ENCODE results near the gene BCLAF1. TPM values are rescaled to one million over a fixed set of nuclear protein-coding genes. Genes with fewer than 3 reads are reported as not detected.

BCLAF1 gene
- total RNA-seq: 58.4 and 67.3 TPM in 2 replicates

DNA sequence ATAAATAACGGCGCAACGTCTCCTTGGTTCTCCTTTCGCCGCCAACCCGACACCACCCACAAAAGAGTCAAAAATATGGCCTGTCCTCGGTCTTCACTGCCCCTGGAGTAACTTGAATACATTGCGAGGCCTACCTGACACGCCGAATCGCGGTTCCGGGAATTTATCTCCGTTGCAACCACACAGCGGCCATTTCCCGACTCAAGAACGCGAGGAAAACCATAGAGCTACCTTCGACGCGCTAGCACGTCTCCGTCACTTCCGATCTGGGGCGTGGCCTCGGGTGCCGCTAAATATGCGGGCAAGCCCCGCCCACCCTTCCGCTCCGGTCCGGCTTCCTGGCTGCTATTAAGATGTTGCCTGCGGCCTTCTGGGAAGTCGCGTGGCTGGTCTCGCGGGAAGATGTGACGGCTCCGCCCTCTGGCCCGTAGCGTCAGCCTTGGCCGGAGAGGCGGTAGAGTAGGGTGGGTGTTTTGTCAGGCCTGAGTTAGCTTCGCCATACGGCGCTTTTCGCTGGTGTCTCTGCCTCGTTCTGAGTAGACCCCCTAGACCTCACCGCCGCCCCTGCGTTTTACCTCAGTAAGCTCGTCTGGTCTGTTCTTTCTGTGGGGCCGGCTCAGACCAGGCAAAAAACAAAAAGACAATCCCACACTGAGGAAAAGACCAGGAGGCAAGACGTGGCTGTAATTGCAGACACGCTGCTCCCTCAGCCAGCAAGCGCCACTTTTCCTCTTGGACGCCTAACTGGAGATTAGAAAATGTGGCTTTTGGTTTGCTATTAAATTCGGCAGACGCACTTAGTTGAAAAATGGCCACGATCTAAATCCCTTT, at the start of gene BCLAF1:
BCLAF1 (minus strand) TSS at position 268 of the 831 bp plus-strand sequence. CDS start 9,980 bp downstream, outside the sequence.
- DNase-seq (ENCODE audit: low read depth in 2 of 2): peak; percentile 100

DNA sequence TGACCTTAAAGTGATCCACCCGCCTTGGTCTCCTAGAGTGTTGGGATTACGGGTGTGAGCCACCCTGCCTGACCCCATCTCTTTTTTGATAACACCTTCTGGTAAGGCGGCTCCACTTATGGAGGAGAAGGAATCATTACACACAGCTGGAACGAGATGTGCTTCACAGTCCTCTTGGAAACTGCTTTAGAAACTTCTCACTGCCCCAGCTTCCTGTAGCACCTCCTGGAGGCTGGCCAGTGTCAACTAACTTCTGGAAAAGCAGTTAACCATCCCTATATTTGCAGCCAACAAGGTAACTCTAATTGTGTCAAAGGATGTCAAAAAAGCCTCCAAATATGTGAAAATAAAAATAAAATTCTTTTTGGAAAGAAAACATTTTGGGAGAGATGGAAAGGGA, 48.8 kb upstream of the BCLAF1 start:
- DNase-seq (ENCODE audit: low read depth in 2 of 2): no peak

- DNase-seq (ENCODE audit: low read depth in 2 of 2): no peak
Observed at GRCh38 chr6:136337606-136338005, 48.0 kb upstream of the BCLAF1 start.

DNA sequence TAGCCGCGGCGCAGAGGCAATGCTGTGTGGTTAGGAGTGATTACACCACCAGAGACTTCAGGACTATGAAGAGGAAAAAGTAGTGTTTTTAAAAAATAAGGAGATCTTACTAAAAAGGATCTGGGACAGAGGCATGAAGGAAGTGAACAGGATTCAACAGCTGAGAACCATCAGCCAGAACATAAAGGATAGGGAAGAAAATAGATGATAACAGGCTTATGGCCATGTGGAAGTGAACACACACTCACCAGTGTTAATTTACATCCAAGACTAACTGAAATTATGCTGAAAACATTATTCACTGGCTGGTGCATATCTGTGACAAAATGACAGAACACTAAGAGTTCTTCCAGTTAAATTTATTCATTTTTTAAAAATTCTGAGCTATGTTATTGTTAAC, 47.5 kb upstream of the BCLAF1 start:
- DNase-seq (ENCODE audit: low read depth in 2 of 2): no peak

DNA sequence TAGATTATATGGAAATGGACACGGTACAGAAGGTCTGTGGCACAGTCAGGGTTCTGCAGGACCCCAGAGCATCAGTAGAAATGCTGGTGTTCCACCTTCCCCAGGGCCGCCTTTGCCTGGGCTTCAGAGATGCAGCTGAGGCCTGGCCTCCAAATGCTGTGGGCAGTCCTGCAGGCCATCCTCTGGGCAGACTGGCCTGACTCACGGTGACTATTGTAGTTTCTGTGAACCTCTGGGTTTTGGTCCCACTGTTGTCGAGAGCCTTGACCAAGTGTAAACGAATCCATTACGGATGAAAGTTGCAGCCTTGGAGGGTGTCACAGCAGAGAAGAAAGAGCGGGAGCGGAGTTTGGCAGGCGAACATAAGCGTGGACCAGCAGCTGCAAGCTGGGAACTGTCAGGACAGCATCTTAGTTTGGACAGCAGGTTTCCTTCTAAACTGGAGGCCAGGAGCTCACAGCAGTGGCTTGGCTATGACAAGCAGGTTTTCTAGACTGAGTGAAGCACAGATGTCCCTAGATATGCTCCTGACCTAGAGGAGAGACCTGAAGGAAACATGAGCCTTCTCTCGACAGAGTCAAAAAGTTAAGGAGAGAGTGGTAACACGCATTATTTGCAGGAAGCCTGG, 46.2 kb upstream of the BCLAF1 start:
- no peak for DNase-seq (ENCODE audit: low read depth in 2 of 2)

DNA sequence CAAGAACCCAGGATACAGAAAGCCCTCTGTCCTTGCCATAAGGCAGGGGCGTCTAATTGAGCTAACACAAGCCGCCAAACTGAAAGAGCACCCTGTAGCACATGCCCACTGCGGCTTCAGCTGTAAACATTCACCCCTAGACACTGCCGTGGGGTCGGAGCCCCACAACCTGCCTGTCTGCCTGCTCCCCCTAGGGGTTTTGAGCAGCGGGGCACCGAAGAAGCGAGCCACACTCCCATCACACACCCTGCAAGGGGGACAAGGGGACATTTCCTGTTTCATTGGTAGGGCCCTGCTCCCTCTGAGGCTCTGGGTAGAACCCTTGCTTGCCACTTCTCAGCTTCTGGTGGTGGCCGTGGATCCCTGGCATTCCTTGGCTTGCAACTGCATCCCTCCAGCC, 45.2 kb upstream of the BCLAF1 start:
- no peak for DNase-seq (ENCODE audit: low read depth in 2 of 2)

DNA sequence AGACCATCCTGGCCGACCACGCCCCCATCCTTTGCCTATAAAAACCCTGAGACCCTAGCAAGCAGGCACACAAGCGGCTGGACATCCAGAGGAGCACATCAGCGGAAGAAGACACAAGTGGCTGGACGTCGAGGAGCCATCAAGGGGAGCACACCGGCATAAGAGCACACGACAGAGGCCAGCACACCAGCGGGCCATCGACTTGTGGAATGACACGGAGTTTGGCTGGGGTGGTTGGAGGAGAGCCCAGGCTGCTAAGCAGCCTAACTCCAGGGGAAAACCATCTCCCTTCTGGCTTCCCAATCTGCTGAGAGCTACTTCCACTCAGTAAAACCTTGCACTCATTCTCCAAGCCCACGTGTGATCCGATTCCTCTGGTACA, 44.8 kb upstream of the BCLAF1 start:
- DNase-seq (ENCODE audit: low read depth in 2 of 2): no peak

GRCh38 chr6:136333824-136334464, 44.3 kb upstream of the BCLAF1 start:
- DNase-seq (ENCODE audit: low read depth in 2 of 2): no peak

DNA sequence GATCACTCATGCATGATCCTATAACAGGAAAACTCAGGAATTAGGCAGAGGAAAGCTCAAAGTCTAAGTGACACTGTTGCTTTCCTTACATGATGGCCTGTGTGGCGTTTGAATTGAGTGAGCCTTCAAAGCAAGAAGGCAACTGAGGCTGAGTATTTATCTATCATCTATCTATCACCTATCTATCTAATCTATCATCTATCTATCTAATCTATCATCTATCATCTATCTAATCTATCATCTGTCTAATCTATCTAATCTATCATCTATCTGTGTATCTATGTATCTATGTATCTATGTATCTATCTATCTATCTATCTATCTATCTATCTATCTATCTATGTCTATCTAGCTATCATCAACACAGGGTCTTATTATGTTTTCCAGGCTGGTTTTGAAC, 41.8 kb upstream of the BCLAF1 start:
- DNase-seq (ENCODE audit: low read depth in 2 of 2): no peak

DNA sequence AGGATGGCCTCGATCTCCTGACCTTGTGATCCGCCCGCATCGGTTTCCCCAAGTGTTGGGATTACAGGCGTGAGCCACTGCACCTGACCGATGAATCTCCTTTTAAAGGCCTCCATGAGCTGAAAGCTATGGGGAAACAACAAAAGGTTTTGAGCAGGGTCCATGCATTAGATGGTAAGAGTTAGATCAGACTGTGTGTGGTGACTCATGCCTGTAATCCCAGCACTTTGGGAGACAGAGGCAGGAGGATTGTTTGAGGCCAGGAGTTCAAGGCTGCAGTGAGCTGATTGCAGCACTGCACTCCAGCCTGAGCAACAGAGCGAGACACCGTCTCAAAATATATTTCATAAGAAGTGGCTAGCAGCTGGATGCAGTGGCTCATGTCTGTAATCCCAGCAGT, 41.0 kb upstream of the BCLAF1 start:
- DNase-seq (ENCODE audit: low read depth in 2 of 2): no peak

- peak; percentile 26 to 46 for DNase-seq (ENCODE audit: low read depth in 2 of 2)
Observed at GRCh38 chr6:136326038-136326553, 36.5 kb upstream of the BCLAF1 start.

- DNase-seq (ENCODE audit: low read depth in 2 of 2): no peak
Observed at GRCh38 chr6:136324686-136325380, 35.2 kb upstream of the BCLAF1 start.

- no peak for DNase-seq (ENCODE audit: low read depth in 2 of 2)
Observed at GRCh38 chr6:136323431-136324112, 33.9 kb upstream of the BCLAF1 start.

GRCh38 chr6:136319732-136320131, 30.1 kb upstream of the BCLAF1 start:
- no peak for DNase-seq (ENCODE audit: low read depth in 2 of 2)

DNA sequence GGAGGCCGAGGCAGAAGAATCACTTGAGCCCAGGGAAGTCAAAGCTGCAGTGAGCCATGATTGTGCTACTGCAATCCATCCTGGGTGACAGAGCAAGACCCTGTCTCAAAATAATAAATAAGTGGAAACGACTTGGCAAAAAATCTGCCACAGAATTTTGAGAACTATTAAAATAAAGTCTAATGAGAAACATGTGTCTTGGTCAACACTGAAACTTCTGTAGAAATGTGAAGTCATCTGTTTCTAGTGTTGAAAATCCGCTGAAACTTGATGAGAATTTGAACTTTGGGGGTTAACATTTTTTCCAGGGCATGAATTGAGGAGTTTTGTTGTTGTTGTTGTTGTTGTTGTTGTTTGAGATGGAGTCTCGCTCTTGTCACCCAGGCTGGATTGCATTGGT, 29.0 kb upstream of the BCLAF1 start:
- no peak for DNase-seq (ENCODE audit: low read depth in 2 of 2)

GRCh38 chr6:136317971-136318370, 28.3 kb upstream of the BCLAF1 start:
- no peak for DNase-seq (ENCODE audit: low read depth in 2 of 2)

GRCh38 chr6:136317021-136317694, 27.5 kb upstream of the BCLAF1 start:
- DNase-seq (ENCODE audit: low read depth in 2 of 2): peak; percentile 66 to 82

DNA sequence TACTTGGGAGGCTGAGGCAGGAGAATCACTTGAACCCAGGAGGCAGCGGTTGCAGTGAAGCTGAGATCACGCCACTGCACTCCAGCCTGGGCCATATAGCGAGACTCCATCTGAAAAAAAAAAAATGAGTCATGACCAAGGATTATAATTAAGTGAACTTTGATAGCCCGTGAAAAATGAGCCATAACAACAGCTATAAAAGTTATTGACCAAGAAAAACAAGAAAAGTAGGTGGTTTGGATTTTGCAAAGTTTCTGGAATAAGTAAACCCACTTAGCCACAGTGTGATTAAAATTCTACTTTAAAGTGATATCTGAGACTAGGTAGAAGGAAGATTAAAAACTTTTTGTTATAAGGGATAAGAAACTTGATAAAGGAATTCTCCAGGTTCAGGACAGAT, 25.9 kb upstream of the BCLAF1 start:
- DNase-seq (ENCODE audit: low read depth in 2 of 2): no peak

DNA sequence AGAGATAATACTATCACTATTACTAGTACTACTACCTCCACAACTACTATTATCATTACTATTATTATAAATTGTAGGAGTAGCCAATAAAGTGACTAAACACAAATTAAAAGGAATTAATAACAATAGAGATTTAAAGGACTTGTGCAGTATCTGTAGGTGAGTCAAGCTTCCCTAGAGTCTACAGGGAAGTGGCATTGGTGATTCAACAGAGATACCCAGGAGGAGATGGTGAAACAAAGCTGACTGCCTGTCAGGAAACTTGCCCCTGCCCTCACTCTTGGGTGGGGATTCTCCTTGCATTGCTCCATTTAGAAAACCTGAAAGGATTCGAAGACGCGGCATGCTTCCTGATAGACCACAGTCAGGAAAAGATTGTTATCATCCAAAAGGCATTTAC, 23.3 kb upstream of the BCLAF1 start:
- DNase-seq (ENCODE audit: low read depth in 2 of 2): no peak

GRCh38 chr6:136309729-136310311, 20.2 kb upstream of the BCLAF1 start:
- no peak for DNase-seq (ENCODE audit: low read depth in 2 of 2)

Measured in lung microvascular endothelial cell (primary cell).